HepG2 (cell line): ENCODE data around the gene SHMT1. TPM values are rescaled to one million over a fixed set of nuclear protein-coding genes. Genes with fewer than 3 reads are reported as not detected.

Experiments
- BRCA1 ChIP-seq: sonication (generic); formaldehyde crosslinking; IDR thresholded peaks from 2 replicates; pipeline ENCODE4 v1.4.0; 2020; ENCODE audit warnings: missing genetic modification reagents
- BRF2 ChIP-seq: sonication (generic); formaldehyde crosslinking; IDR thresholded peaks from 2 replicates; pipeline ENCODE4 v1.8.1; 2022; ENCODE audit warnings: mild to moderate bottlenecking, missing genetic modification reagents
- CAMTA2 ChIP-seq: sonication (generic); formaldehyde crosslinking; IDR thresholded peaks from 2 replicates; pipeline ENCODE4 v1.4.0; 2020; ENCODE audit warnings: mild to moderate bottlenecking, missing genetic modification reagents, borderline replicate concordance
- CENPX ChIP-seq: sonication (generic); formaldehyde crosslinking; IDR thresholded peaks from 2 replicates; pipeline ENCODE4 v1.9.0; 2021; ENCODE audit warnings: mild to moderate bottlenecking, missing genetic modification reagents, moderate library complexity
- CSRNP1 ChIP-seq: sonication (generic); formaldehyde crosslinking; IDR thresholded peaks from 2 replicates; pipeline ENCODE4 v1.8.1; 2023; ENCODE audit warnings: mild to moderate bottlenecking, missing genetic modification reagents
- DR1 ChIP-seq: sonication (generic); formaldehyde crosslinking; IDR thresholded peaks from 2 replicates; pipeline ENCODE4 v1.8.0; 2021; ENCODE audit warnings: mild to moderate bottlenecking, missing genetic modification reagents, inconsistent platforms
- EEA1 ChIP-seq: sonication (generic); formaldehyde crosslinking; IDR thresholded peaks from 2 replicates; pipeline ENCODE4 v1.5.1; 2020; ENCODE audit warnings: mild to moderate bottlenecking, missing genetic modification reagents, borderline replicate concordance
- HES4 ChIP-seq: sonication (generic); formaldehyde crosslinking; IDR thresholded peaks from 2 replicates; pipeline ENCODE4 v1.9.0; 2021; ENCODE audit warnings: mild to moderate bottlenecking, missing genetic modification reagents, borderline replicate concordance
- IKZF1 ChIP-seq: fragments of 450-650 bp; IDR thresholded peaks from 2 replicates; pipeline ENCODE4 v1.7.1; 2016
- MNT ChIP-seq: fragments of 450-650 bp; IDR thresholded peaks from 2 replicates; pipeline ENCODE4 v1.6.1; 2016
- RELA ChIP-seq: sonication (generic); formaldehyde crosslinking; IDR thresholded peaks from 2 replicates; pipeline ENCODE4 v1.4.0; 2020; ENCODE audit warnings: missing genetic modification reagents
- TCF7 ChIP-seq: sonication (generic); IDR thresholded peaks from 2 replicates; pipeline ENCODE4 v1.6.1; 2016; ENCODE audit warnings: antibody characterized with exemption, low read depth
- ZKSCAN8 ChIP-seq: IDR thresholded peaks from 2 replicates; pipeline ENCODE4 v1.6.1; 2016; ENCODE audit warnings: borderline replicate concordance, missing genetic modification reagents, missing compliant biosample characterization
- ZNF12 ChIP-seq: sonication (generic); formaldehyde crosslinking; IDR thresholded peaks from 2 replicates; pipeline ENCODE4 v1.5.0; 2020; ENCODE audit warnings: missing genetic modification reagents
- ZNF329 ChIP-seq: sonication (generic); formaldehyde crosslinking; IDR thresholded peaks from 2 replicates; pipeline ENCODE4 v1.9.0; 2021; ENCODE audit warnings: low read depth, mild to moderate bottlenecking, missing genetic modification reagents
- ZNF674 ChIP-seq: sonication (generic); formaldehyde crosslinking; IDR thresholded peaks from 2 replicates; pipeline ENCODE4 v1.5.0; 2020; ENCODE audit warnings: low read depth, mild to moderate bottlenecking, missing genetic modification reagents
- ZNF740 ChIP-seq: sonication (generic); formaldehyde crosslinking; IDR thresholded peaks from 2 replicates; pipeline ENCODE4 v1.4.0; 2020; ENCODE audit warnings: missing genetic modification reagents
- ZNF850 ChIP-seq: sonication (generic); formaldehyde crosslinking; conservative IDR thresholded peaks from 2 replicates; pipeline ENCODE4 v1.9.0; 2021; ENCODE audit warnings: mild to moderate bottlenecking, missing genetic modification reagents
- ZNF878 ChIP-seq: sonication (generic); formaldehyde crosslinking; IDR thresholded peaks from 2 replicates; pipeline ENCODE4 v1.8.1; 2023; ENCODE audit warnings: mild to moderate bottlenecking, missing genetic modification reagents, moderate library complexity
- polyA plus RNA-seq, 8 experiments: library from polyadenylated mRNA; depleted of rRNA in 3 of 8; stranded (reverse) in 7 of 8; unstranded in 1 of 8; fragments of >200 nt; fragmentation: Illumina TruSeq in 4 of 8; extraction: Trizol in 4 of 8; gene quantifications; 2 replicates each; pipeline versions ENCODE4 v1.2.1 to v1.2.3, GENCODE V29; 2011 to 2016; ENCODE audit warnings: low read depth in 4 of 8, missing spikeins in 1 of 8, mixed read lengths in 1 of 8; ENCODE audit not compliant: insufficient read depth in 1 of 8
- total RNA-seq, 5 experiments: library from RNA; depleted of rRNA; stranded (reverse); fragments of >200 nt; fragmentation: Illumina TruSeq; extraction: Trizol; gene quantifications; 2 replicates each; pipeline ENCODE4 v1.2.3, GENCODE V29; 2016; ENCODE audit warnings: low read depth in 1 of 5
- TF ChIP-seq, protein P1 (sequence below): sonication (generic); formaldehyde crosslinking; IDR thresholded peaks from 2 replicates; pipeline ENCODE4 v1.5.0; 2020; ENCODE audit warnings: mild to moderate bottlenecking, missing genetic modification reagents, borderline replicate concordance

Gene SHMT1
- total and polyA plus RNA-seq, 2 of the 13 experiments (the other 11 are each of a cell fraction or from before 2014, with no cell fraction given): 21.3 to 48.8 TPM

- TF ChIP-seq ZNF878 (CRISPR knock-in tag) (0 out of 2 replicates have a peak, but pooled peaks have one; percentile 74), TCF7 (no peak), CSRNP1 (CRISPR knock-in tag) (no peak; the same call in 1 of the 2 replicates), CAMTA2 (CRISPR knock-in tag) (no peak), ZNF740 (CRISPR knock-in tag) (no peak), MNT (peak; percentile 15; the same call in 1 of the 2 replicates), ZKSCAN8 (CRISPR knock-in tag) (no peak), BRF2 (peak; percentile 61; the same call in 1 of the 2 replicates), ZNF674 (CRISPR knock-in tag) (0 out of 2 replicates have a peak, but pooled peaks have one; percentile 30), IKZF1 (no peak), EEA1 (peak; percentile 97), ZNF850 (0 out of 2 replicates have a peak, but pooled peaks have one; percentile 41), RELA (CRISPR knock-in tag) (no peak), BRCA1 (CRISPR knock-in tag) (peak; percentile 75; the same call in 1 of the 2 replicates), HES4 (CRISPR knock-in tag) (peak; percentile 82; the same call in 1 of the 2 replicates), CENPX (no peak), DR1 (CRISPR knock-in tag) (peak; percentile 93), ZNF329 (CRISPR knock-in tag) (no peak), ZNF12 (CRISPR knock-in tag) (no peak)
- TF ChIP-seq, protein P1, sequence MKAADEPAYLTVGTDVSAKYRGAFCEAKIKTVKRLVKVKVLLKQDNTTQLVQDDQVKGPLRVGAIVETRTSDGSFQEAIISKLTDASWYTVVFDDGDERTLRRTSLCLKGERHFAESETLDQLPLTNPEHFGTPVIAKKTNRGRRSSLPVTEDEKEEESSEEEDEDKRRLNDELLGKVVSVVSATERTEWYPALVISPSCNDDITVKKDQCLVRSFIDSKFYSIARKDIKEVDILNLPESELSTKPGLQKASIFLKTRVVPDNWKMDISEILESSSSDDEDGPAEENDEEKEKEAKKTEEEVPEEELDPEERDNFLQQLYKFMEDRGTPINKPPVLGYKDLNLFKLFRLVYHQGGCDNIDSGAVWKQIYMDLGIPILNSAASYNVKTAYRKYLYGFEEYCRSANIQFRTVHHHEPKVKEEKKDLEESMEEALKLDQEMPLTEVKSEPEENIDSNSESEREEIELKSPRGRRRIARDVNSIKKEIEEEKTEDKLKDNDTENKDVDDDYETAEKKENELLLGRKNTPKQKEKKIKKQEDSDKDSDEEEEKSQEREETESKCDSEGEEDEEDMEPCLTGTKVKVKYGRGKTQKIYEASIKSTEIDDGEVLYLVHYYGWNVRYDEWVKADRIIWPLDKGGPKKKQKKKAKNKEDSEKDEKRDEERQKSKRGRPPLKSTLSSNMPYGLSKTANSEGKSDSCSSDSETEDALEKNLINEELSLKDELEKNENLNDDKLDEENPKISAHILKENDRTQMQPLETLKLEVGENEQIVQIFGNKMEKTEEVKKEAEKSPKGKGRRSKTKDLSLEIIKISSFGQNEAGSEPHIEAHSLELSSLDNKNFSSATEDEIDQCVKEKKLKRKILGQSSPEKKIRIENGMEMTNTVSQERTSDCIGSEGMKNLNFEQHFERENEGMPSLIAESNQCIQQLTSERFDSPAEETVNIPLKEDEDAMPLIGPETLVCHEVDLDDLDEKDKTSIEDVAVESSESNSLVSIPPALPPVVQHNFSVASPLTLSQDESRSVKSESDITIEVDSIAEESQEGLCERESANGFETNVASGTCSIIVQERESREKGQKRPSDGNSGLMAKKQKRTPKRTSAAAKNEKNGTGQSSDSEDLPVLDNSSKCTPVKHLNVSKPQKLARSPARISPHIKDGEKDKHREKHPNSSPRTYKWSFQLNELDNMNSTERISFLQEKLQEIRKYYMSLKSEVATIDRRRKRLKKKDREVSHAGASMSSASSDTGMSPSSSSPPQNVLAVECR (CRISPR knock-in tag): peak; percentile 91
These were observed at the start of gene SHMT1 (continued) for GRCh38 chr17:18363101-18364049.
